DND-41 (cell line): ENCODE measurements around the gene SLAMF1.

ENCODE experiments used
- ATAC-seq: fragments of 200-7000 bp; cut with Tn5 transposase; 3 replicates; pipeline ENCODE4 v1.9.1; 2021; ENCODE audit warnings: low read depth; ENCODE audit not compliant: insufficient read depth
- DNase-seq: peaks from one replicate; pipeline ENCODE4 v3.0.0-alpha.2; 2020
- H2AFZ ChIP-seq: 2 replicates; pipeline ENCODE4 v1.6.0; 2012; ENCODE audit warnings: low read depth, low read length
- H3K27ac ChIP-seq: 2 replicates; pipeline ENCODE4 v1.5.1; 2012; ENCODE audit warnings: low read length, inconsistent platforms
- H3K27me3 ChIP-seq: fragments of 200-600 bp; sonication (generic); 2 replicates; pipeline ENCODE4 v1.6.0; 2012; ENCODE audit warnings: low read length, mild to moderate bottlenecking, inconsistent platforms; ENCODE audit not compliant: insufficient read depth, poor library complexity
- H3K36me3 ChIP-seq: 2 replicates; pipeline ENCODE4 v1.5.1; 2012; ENCODE audit warnings: low read length, inconsistent platforms; ENCODE audit not compliant: insufficient read depth
- H3K4me1 ChIP-seq: 2 replicates; pipeline ENCODE4 v1.5.1; 2012; ENCODE audit warnings: mild to moderate bottlenecking, low read length; ENCODE audit not compliant: insufficient read depth
- H3K4me2 ChIP-seq: 2 replicates; pipeline ENCODE4 v1.6.0; 2012; ENCODE audit warnings: mild to moderate bottlenecking, moderate library complexity, low read length, inconsistent platforms; ENCODE audit not compliant: insufficient read depth
- H3K4me3 ChIP-seq, 2 experiments: fragments of 200-600 bp in 1 of 2; shearing (Covaris generic) in 1 of 2; 2 replicates each; pipeline ENCODE4 v1.5.1; 2012 to 2016; ENCODE audit warnings: inconsistent platforms in 2 of 2, low read length in 2 of 2, mild to moderate bottlenecking in 2 of 2, low read depth in 1 of 2, moderate library complexity in 1 of 2
- H3K79me2 ChIP-seq: 2 replicates; pipeline ENCODE4 v1.6.0; 2012; ENCODE audit warnings: low read length, inconsistent platforms; ENCODE audit not compliant: insufficient read depth
- H3K9ac ChIP-seq: 2 replicates; pipeline ENCODE4 v1.6.0; 2012; ENCODE audit warnings: low read depth, mild to moderate bottlenecking, inconsistent platforms, low read length, moderate library complexity
- H3K9me3 ChIP-seq: 2 replicates; pipeline ENCODE4 v1.5.1; 2012; ENCODE audit warnings: low read length, moderate library complexity, mild to moderate bottlenecking, inconsistent platforms; ENCODE audit not compliant: insufficient read depth, severe bottlenecking
- H4K20me1 ChIP-seq: 2 replicates; pipeline ENCODE4 v1.6.0; 2012; ENCODE audit warnings: low read length; ENCODE audit not compliant: insufficient read depth
- EZH2 ChIP-seq: IDR thresholded peaks from 3 replicates; pipeline ENCODE4 v1.6.1; 2012; ENCODE audit warnings: borderline replicate concordance, low read depth, mild to moderate bottlenecking, moderate library complexity, low read length, inconsistent platforms; ENCODE audit not compliant: severe bottlenecking
- TF ChIP-seq, protein P1 (sequence below): IDR thresholded peaks from 2 replicates; pipeline ENCODE4 v1.5.1; 2012; ENCODE audit warnings: borderline replicate concordance, low read length, moderate library complexity, mild to moderate bottlenecking; ENCODE audit not compliant: poor library complexity, severe bottlenecking; ENCODE audit errors: extremely low read depth

SLAMF1 gene

DNA sequence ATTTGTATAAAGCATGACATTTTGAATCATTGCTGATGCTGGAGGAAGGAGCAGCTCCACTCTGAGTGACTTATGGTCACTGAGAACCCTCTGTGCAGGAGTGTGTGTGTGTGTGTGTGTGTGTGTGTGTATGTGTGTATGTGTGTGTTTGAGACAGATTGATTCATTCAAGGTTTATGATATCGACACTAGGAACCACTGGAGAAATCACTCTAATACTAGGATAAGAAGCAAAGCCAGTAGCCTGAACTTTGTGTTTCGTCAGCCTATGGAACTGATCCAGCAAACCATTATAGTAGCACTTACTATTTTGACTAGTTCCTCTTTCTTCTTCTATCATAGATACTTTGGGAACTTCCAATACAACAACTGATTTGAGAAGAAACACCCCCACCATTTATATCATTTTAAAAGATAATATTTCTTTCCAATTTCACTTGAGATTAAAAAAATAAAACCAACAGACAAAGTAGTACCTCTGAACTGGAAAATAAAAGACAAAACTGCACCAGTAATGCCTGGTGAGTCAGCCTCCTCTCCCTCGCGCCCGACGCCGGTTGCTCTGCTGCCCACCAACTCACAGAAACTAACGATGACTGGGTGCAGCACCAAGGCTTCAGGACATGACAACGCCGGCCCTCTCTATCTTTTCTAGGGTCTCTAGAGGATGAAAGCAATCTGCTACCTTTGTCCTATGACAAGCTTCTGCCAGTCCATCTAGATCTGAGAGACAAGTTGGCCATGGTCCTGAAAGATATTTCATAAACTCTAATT, 20.9 kb downstream of the SLAMF1 start:
- peak overlapping the region; percentile 69; the same call in 1 of the 2 replicates for H3K27ac ChIP-seq
- no peaks in the 10 kb centered on the region for H3K27me3 ChIP-seq
- ATAC-seq (no peak), DNase-seq (no peak)
- H3K4me1 ChIP-seq, result peaks cover 98% of the 10 kb centered on the region
- TF ChIP-seq, protein P1, sequence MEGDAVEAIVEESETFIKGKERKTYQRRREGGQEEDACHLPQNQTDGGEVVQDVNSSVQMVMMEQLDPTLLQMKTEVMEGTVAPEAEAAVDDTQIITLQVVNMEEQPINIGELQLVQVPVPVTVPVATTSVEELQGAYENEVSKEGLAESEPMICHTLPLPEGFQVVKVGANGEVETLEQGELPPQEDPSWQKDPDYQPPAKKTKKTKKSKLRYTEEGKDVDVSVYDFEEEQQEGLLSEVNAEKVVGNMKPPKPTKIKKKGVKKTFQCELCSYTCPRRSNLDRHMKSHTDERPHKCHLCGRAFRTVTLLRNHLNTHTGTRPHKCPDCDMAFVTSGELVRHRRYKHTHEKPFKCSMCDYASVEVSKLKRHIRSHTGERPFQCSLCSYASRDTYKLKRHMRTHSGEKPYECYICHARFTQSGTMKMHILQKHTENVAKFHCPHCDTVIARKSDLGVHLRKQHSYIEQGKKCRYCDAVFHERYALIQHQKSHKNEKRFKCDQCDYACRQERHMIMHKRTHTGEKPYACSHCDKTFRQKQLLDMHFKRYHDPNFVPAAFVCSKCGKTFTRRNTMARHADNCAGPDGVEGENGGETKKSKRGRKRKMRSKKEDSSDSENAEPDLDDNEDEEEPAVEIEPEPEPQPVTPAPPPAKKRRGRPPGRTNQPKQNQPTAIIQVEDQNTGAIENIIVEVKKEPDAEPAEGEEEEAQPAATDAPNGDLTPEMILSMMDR, result no peak
- no peak for TF ChIP-seq EZH2
- H4K20me1 ChIP-seq, result no peaks in the 10 kb centered on the region
- no peak overlapping the region for H2AFZ ChIP-seq
- no peaks in the 10 kb centered on the region for H3K9me3 ChIP-seq
- no peak overlapping the region for H3K4me2 ChIP-seq
- no peak overlapping the region for H3K4me3 ChIP-seq
- no peak overlapping the region for H3K9ac ChIP-seq
- no peaks in the 10 kb centered on the region for H3K79me2 ChIP-seq
- H3K36me3 ChIP-seq, result no peaks in the 10 kb centered on the region

DNA sequence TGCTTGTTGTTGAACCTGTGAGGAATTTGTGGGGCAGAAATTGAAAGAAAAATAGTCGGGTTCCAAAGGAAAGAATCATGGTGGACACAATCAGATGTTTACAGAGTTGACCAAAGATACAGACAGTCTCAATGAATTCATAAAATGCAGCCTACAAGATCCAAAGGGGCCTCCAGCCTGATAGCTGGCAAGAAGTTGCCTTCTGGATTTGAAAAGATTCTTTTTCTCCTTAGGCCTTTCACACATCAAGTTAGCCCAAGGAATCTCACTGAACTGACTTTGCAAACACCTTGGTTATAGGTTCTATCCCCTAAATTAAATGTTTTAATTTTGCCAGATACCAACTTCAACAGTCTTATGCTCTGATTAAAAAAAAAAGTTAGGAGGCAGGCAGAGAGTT, 21.5 kb downstream of the SLAMF1 start:
- Histone ChIP-seq H3K9me3 (no peaks in the 10 kb centered on the region), H3K27ac (peak overlapping the region; percentile 69), H3K4me1 (peaks cover 93% of the 10 kb centered on the region), H3K27me3 (no peaks in the 10 kb centered on the region), H3K36me3 (no peaks in the 10 kb centered on the region), H3K79me2 (no peaks in the 10 kb centered on the region), H3K4me3 (no peak overlapping the region), H2AFZ (no peak overlapping the region), H3K4me2 (no peak overlapping the region), H4K20me1 (no peaks in the 10 kb centered on the region), H3K9ac (no peak overlapping the region)
- DNase-seq (no peak), ATAC-seq (no peak)
- no peak for TF ChIP-seq EZH2
- TF ChIP-seq, protein P1, result no peak

DNA sequence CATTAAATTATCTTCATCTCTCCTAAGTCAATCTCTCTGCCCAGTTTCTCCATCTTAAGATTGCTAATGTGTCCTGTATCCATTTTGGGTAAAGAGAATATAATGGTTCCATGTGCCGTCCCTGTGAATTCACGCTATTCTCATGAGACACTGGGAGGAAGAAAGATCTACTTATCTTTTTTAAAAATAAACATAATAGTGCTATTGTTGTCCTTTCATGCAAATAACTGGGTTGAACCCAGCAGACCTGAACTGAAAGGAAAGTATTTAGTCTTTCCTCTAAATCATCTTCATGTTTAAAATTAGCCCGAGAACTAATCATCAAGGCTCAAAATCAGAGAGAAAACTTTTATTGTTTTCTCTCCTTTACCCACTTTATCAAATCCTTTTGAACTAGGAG, 22.4 kb downstream of the SLAMF1 start:
- Histone ChIP-seq H3K79me2 (no peaks in the 10 kb centered on the region), H3K4me3 (no peak overlapping the region), H3K36me3 (no peaks in the 10 kb centered on the region), H3K4me1 (peaks cover 85% of the 10 kb centered on the region), H3K27me3 (no peaks in the 10 kb centered on the region), H3K9me3 (no peaks in the 10 kb centered on the region), H2AFZ (peak overlapping the region; percentile 40), H3K9ac (peak overlapping the region; percentile 16; the same call in 1 of the 2 replicates), H3K4me2 (peak overlapping the region; percentile 45), H4K20me1 (no peaks in the 10 kb centered on the region), H3K27ac (peak overlapping the region; percentile 69)
- TF ChIP-seq, protein P1, result no peak
- TF ChIP-seq EZH2, result no peak
- DNase-seq (no peak), ATAC-seq (no peak)
